ENCODE data around the gene SGCD. TPM values are rescaled to one million over a fixed set of nuclear protein-coding genes. Genes with fewer than 3 reads are reported as not detected.

The SGCD gene
- total RNA-seq, 1 experiment from 2014 or later, result not detected

- Histone ChIP-seq H3K4me3 (replicated peaks in 1 of 2; ENCODE audit: low read depth in 1 of 2, low read length in 2 of 2) (no peak overlapping the region), H3K36me3 (ENCODE audit: control insufficient read depth in 1 of 2, insufficient read depth in 2 of 2, low read length in 2 of 2) (no peaks in the 10 kb centered on the region), H2AFZ (ENCODE audit: low read depth, low read length, poor library complexity, severe bottlenecking) (no peak overlapping the region), H3K4me1 (ENCODE audit: control insufficient read depth in 1 of 2, insufficient read depth in 2 of 2, low read length in 2 of 2) (no peaks in the 10 kb centered on the region), H3K27ac (ENCODE audit: low read depth, low read length) (no peak overlapping the region), H3K9me2 (ENCODE audit: insufficient read depth) (no peaks in the 10 kb centered on the region), H4K20me1 (ENCODE audit: insufficient read depth) (no peaks in the 10 kb centered on the region), H3K4me2 (ENCODE audit: low read length) (no peak overlapping the region), H3K79me2 (ENCODE audit: insufficient read depth, low read length) (no peaks in the 10 kb centered on the region), H3K27me3 (ENCODE audit: insufficient read depth, low read length) (no peaks in the 10 kb centered on the region), H3K9me3 (ENCODE audit: control insufficient read depth in 1 of 2, insufficient read depth in 1 of 2, low read depth in 1 of 2, low read length in 2 of 2) (no peaks in the 10 kb centered on the region), H3K9ac (ENCODE audit: low read length) (no peak overlapping the region)
- RAD21 ChIA-PET (ENCODE audit: low non-redundant PET in 1 of 2, low total read pairs in 2 of 2, uncharacterized antibody in 2 of 2, unreplicated experiment in 2 of 2), result no interaction called here
- no peak for DNase-seq (ENCODE audit: low read depth, low spot score)
- no peak for TF ChIP-seq ZFX (IDR thresholded peaks at IDR 0.05)
- TF ChIP-seq ZBTB33 (IDR thresholded peaks at IDR 0.05; ENCODE audit: extremely low read depth, insufficient replicate concordance, low read length), result no peak
- TF ChIP-seq, protein P1, sequence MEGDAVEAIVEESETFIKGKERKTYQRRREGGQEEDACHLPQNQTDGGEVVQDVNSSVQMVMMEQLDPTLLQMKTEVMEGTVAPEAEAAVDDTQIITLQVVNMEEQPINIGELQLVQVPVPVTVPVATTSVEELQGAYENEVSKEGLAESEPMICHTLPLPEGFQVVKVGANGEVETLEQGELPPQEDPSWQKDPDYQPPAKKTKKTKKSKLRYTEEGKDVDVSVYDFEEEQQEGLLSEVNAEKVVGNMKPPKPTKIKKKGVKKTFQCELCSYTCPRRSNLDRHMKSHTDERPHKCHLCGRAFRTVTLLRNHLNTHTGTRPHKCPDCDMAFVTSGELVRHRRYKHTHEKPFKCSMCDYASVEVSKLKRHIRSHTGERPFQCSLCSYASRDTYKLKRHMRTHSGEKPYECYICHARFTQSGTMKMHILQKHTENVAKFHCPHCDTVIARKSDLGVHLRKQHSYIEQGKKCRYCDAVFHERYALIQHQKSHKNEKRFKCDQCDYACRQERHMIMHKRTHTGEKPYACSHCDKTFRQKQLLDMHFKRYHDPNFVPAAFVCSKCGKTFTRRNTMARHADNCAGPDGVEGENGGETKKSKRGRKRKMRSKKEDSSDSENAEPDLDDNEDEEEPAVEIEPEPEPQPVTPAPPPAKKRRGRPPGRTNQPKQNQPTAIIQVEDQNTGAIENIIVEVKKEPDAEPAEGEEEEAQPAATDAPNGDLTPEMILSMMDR (IDR thresholded peaks at IDR 0.05 in 2 of 3, conservative IDR thresholded peaks at IDR 0.05 in 1 of 3; ENCODE audit: borderline replicate concordance in 1 of 3, insufficient read depth in 1 of 3, low read depth in 2 of 3, low read length in 2 of 3), result no peak
- TF ChIP-seq SIN3A (IDR thresholded peaks at IDR 0.05; ENCODE audit: low read depth), result no peak
- no TSS peak for BruUV-seq (replicated peaks)
- intact Hi-C loops (cut with micrococcal nuclease), result no loop called here
- CTCF ChIA-PET, result no interaction called here
- no peak for ATAC-seq
- POLR2A ChIA-PET, result no interaction called here
Observed at GRCh38 chr5:156741516-156741915, 414.6 kb downstream of the SGCD start.

DNA sequence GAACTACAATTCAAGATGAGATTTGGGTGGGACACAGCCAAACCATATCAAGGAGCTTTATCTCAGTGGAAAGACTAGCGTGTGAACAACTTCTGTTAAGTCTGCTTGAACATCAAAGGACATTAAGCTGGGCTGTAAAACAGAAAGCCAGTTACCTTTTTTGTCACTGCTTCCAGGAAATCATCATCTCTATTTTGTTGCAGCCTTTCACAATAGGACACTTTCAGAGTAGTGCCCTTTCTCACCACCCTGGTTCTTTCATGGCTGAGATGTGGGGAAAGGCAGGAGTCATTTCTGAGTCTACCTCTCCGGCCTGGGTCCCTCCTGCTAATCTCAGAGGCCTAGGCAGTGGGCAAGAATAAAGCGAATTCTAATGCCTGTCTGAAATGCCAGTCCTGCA is 426.9 kb downstream of the SGCD start:
- H3K4me2 ChIP-seq (ENCODE audit: low read length), result no peak overlapping the region
- intact Hi-C loops (cut with micrococcal nuclease), result no loop called here
- RAD21 ChIA-PET (ENCODE audit: low non-redundant PET in 1 of 2, low total read pairs in 2 of 2, uncharacterized antibody in 2 of 2, unreplicated experiment in 2 of 2), result no interaction called here
- BruUV-seq (replicated peaks), result no TSS peak
- no peak overlapping the region for H3K9ac ChIP-seq (ENCODE audit: low read length)
- ATAC-seq (no peak), DNase-seq (ENCODE audit: low read depth, low spot score) (no peak)
- H3K27me3 ChIP-seq (ENCODE audit: insufficient read depth, low read length), result no peaks in the 10 kb centered on the region
- no peaks in the 10 kb centered on the region for H4K20me1 ChIP-seq (ENCODE audit: insufficient read depth)
- no peaks in the 10 kb centered on the region for H3K36me3 ChIP-seq (ENCODE audit: control insufficient read depth in 1 of 2, insufficient read depth in 2 of 2, low read length in 2 of 2)
- no peaks in the 10 kb centered on the region for H3K9me3 ChIP-seq (ENCODE audit: control insufficient read depth in 1 of 2, insufficient read depth in 1 of 2, low read depth in 1 of 2, low read length in 2 of 2)
- no peak overlapping the region for H3K4me3 ChIP-seq (replicated peaks in 1 of 2; ENCODE audit: low read depth in 1 of 2, low read length in 2 of 2)
- no peaks in the 10 kb centered on the region for H3K9me2 ChIP-seq (ENCODE audit: insufficient read depth)
- H2AFZ ChIP-seq (ENCODE audit: low read depth, low read length, poor library complexity, severe bottlenecking), result no peak overlapping the region
- H3K27ac ChIP-seq (ENCODE audit: low read depth, low read length), result no peak overlapping the region
- CTCF ChIA-PET, result no interaction called here
- no peaks in the 10 kb centered on the region for H3K79me2 ChIP-seq (ENCODE audit: insufficient read depth, low read length)
- TF ChIP-seq EZH2phosphoT487 (IDR thresholded peaks at IDR 0.05; ENCODE audit: borderline replicate concordance), result no peak
- no peak for TF ChIP-seq ATF3 (IDR thresholded peaks at IDR 0.05)
- POLR2A ChIA-PET, result no interaction called here
- H3K4me1 ChIP-seq (ENCODE audit: control insufficient read depth in 1 of 2, insufficient read depth in 2 of 2, low read length in 2 of 2), result no peaks in the 10 kb centered on the region

Data from HCT116 (cell line).